ENCODE results near the gene TNFAIP8L2. TPM values are rescaled to one million over a fixed set of nuclear protein-coding genes. Genes with fewer than 3 reads are reported as not detected.
A peak's percentile ranks its signal among the peaks of the same experiment; 100 is the strongest.

TNFAIP8L2 gene
- total RNA-seq, 1 donor from 2014 or later = 9.3 TPM

DNA sequence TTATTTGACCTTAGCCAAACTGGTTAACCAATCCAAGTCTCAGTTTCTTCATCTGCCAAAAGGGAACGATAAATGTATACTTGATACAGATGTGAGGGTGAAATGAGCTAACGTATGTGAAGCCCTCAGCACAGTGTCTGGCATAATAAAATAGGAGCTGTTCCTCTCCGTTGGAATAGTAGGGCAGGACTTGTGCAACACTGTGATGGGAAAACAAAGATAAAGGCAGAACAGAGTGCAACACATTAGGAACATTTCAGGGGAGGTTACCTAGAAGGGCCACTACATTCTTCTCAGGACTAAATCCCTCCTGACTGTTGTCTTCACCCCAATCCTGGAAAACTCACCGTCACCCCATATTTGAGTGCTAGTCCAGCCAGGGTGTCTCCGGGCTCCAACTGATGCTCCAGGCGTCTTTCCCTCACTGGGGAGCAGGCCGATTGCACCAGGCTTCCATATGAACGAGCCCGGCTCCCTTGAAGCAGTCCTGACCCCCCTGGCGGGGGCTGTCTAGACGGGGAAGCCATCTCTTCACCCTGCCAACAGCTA lies 8.4 kb downstream of the TNFAIP8L2 start:
- TF ChIP-seq, protein P1, sequence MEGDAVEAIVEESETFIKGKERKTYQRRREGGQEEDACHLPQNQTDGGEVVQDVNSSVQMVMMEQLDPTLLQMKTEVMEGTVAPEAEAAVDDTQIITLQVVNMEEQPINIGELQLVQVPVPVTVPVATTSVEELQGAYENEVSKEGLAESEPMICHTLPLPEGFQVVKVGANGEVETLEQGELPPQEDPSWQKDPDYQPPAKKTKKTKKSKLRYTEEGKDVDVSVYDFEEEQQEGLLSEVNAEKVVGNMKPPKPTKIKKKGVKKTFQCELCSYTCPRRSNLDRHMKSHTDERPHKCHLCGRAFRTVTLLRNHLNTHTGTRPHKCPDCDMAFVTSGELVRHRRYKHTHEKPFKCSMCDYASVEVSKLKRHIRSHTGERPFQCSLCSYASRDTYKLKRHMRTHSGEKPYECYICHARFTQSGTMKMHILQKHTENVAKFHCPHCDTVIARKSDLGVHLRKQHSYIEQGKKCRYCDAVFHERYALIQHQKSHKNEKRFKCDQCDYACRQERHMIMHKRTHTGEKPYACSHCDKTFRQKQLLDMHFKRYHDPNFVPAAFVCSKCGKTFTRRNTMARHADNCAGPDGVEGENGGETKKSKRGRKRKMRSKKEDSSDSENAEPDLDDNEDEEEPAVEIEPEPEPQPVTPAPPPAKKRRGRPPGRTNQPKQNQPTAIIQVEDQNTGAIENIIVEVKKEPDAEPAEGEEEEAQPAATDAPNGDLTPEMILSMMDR (IDR thresholded peaks at IDR 0.05) = no peak
- CTCF ChIA-PET = interaction anchor here (2.7 kb wide), 1 partner anchor 65 kb away, joined by 8 read pairs; no protein-coding TSS in a partner anchor
- no peak for DNase-seq
- Mint-ChIP-seq H3K27ac (peak overlapping the region; percentile 89), H3K27me3 (no peaks in the 10 kb centered on the region), H3K36me3 (ENCODE audit: low read depth) (peaks cover 48% of the 10 kb centered on the region), H3K9me3 (no peaks in the 10 kb centered on the region), H3K4me1 (peaks cover 42% of the 10 kb centered on the region), H3K4me3 (peak overlapping the region; percentile 92)
- no peak for ATAC-seq (ENCODE audit: low read depth)
- intact Hi-C loops (cut with micrococcal nuclease) = loop anchor here (1.0 to 10.0 kb wide), 5 partner anchors 9 to 450 kb away; partner anchors contain the start of genes SEMA6C, SNX27 and TNFAIP8L2
- POLR2A ChIA-PET = interaction anchor here (0.5 to 2.5 kb wide), 3 partner anchors 8 to 100 kb away, joined by 4 to 22 read pairs (median 12); partner anchors contain the start of genes TNFAIP8L2 and VPS72

DNA sequence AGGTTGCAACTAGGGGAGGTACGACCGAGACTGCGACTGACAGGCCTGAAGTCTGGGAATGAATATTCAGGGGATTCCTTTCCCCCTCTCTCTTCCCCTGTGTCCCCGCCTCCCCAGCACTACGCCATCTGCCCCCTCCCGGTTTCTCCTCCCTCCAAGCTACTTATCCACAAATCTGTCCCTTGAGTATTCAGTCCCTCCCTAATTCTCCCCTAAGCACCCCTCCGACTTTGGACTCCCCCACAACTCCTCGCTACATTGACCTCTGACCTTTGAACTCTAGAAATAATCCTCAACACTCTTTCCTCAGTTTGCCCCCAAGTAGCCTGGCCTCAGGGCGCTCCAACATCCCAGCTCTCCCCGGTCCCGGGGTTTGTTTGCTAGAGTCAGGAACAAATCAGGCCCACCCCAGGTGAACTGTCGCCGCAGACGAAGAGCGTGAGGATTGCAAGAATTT lies 8.9 kb downstream of the TNFAIP8L2 start:
- Mint-ChIP-seq H3K4me1 (peaks cover 39% of the 10 kb centered on the region), H3K27me3 (no peaks in the 10 kb centered on the region), H3K4me3 (peak overlapping the region; percentile 92), H3K9me3 (no peaks in the 10 kb centered on the region), H3K36me3 (ENCODE audit: low read depth) (peaks cover 51% of the 10 kb centered on the region), H3K27ac (peak overlapping the region; percentile 89)
- TF ChIP-seq, protein P1 (IDR thresholded peaks at IDR 0.05) = no peak
- DNase-seq = no peak
- ATAC-seq (ENCODE audit: low read depth) = no peak
- CTCF ChIA-PET = interaction anchor here (2.7 kb wide), 1 partner anchor 66 kb away, joined by 8 read pairs; no protein-coding TSS in a partner anchor
- intact Hi-C loops (cut with micrococcal nuclease) = loop anchor here (1.0 to 10.0 kb wide), 5 partner anchors 9 to 449 kb away; partner anchors contain the start of genes SEMA6C, SNX27 and TNFAIP8L2
- POLR2A ChIA-PET = interaction anchor here (0.5 to 2.5 kb wide), 5 partner anchors 8 to 99 kb away, joined by 3 to 22 read pairs (median 6); partner anchors contain the start of genes TNFAIP8L2 and VPS72

DNA sequence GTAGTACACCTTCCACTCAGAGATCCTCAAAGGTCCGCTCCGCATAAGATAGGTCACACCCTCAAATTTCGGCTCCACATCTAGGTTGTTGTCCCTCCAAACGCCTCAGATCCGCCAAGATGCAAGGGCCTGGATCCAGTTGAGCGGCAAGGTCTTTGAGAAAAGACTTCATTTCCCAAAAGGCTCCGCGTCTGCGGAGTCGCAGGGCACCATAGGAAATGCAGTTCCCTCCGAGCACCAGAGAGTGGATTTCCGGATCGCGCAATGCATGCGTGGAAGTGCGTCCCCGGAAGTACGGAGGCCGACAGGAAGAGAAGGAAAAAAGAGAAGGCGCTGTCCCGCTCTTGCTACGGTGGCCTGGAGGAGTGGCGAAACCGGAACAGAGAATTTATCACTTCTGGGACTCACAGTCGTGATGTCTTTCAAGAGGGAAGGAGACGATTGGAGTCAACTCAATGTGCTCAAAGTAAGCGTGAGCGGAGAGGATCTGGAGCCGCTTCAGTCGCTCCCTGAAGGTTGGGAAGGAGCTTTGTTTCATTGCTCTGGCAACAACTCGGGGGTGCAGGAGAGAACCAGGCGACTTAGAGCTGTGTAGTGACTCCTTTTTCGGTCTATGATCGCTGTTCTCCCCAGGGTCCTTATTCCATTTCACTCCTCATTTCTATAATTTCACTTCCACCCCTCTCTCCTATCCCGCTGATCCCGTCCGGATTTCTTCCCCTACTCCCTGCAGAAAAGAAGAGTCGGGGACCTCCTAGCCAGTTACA lies 9.5 kb downstream of the TNFAIP8L2 start, which contains the start of the genes LYSMD1 and SCNM1:
TSS of gene LYSMD1 (minus strand) at position 165 of the 767 bp plus-strand sequence. CDS start 644 bp downstream, outside the sequence.
TSS of gene SCNM1 (plus strand) at position 407 of the 767 bp plus-strand sequence. CDS start at position 416, 9 bp downstream.
- Mint-ChIP-seq H3K9me3 (no peaks in the 10 kb centered on the region), H3K4me1 (peaks cover 37% of the 10 kb centered on the region), H3K4me3 (peak within 1 kb of the TSS; percentile 92), H3K27ac (peak within 1 kb of the TSS; percentile 89), H3K27me3 (no peaks in the 10 kb centered on the region), H3K36me3 (ENCODE audit: low read depth) (peaks cover 53% of the 10 kb centered on the region)
- intact Hi-C loops (cut with micrococcal nuclease) = loop anchor here (1.0 to 10.0 kb wide), 8 partner anchors 10 to 449 kb away; partner anchors contain the start of genes PIP5K1A, PSMD4, SEMA6C and SNX27
- TF ChIP-seq, protein P1 (IDR thresholded peaks at IDR 0.05) = no peak
- ChIA-PET CTCF (interaction anchor here (2.7 kb wide), 1 partner anchor 66 kb away, joined by 8 read pairs; no protein-coding TSS in a partner anchor), POLR2A (interaction anchor here (0.6 to 2.5 kb wide), 10 partner anchors 9 to 802 kb away, joined by 3 to 22 read pairs (median 4); partner anchors contain the start of genes MLLT11, PSMD4, RPRD2 and TNFAIP8L2)
- ATAC-seq (ENCODE audit: low read depth) (peak; percentile 96), DNase-seq (peak; percentile 87)

DNA sequence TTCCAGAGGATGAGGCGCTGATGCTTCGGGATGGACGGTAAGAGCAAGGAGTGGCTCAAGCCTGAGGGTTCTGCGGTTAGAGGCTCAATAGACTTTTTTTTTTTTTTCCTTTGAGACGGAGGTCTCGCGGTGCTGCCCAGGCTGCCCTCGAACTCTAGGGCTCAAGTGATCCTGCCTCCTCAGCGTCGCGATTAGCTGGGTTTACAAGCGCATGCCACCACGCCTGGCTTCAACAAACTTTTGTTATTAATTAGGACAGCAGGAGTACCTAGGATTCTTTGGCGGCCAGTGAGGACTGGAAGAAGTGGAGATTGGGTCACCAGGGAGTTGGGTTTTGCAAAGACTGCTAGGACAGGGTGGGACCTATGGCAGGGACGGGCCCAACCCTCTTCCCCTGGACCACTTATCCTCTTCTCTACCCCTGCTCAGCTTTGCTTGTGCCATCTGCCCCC lies 10.1 kb downstream of the TNFAIP8L2 start:
- no peaks in the 10 kb centered on the region for H3K9me3 Mint-ChIP-seq
- peak overlapping the region; percentile 89 for H3K27ac Mint-ChIP-seq
- ATAC-seq (ENCODE audit: low read depth) = no peak
- intact Hi-C loops (cut with micrococcal nuclease) = loop anchor here (1.0 to 10.0 kb wide), 4 partner anchors 24 to 448 kb away; partner anchors contain the start of genes PIP5K1A, PSMD4, SNX27 and VPS72
- H3K27me3 Mint-ChIP-seq = no peaks in the 10 kb centered on the region
- CTCF ChIA-PET = interaction anchor here (2.7 kb wide), 1 partner anchor 67 kb away, joined by 8 read pairs; no protein-coding TSS in a partner anchor
- H3K4me3 Mint-ChIP-seq = peak overlapping the region; percentile 92
- H3K36me3 Mint-ChIP-seq (ENCODE audit: low read depth) = peaks cover 57% of the 10 kb centered on the region
- TF ChIP-seq, protein P1 (IDR thresholded peaks at IDR 0.05) = no peak
- POLR2A ChIA-PET = interaction anchor here (0.8 to 2.5 kb wide), 9 partner anchors 9 to 803 kb away, joined by 3 to 22 read pairs (median 6); partner anchors contain the start of genes MLLT11, PSMD4, RPRD2 and TNFAIP8L2
- H3K4me1 Mint-ChIP-seq = peaks cover 35% of the 10 kb centered on the region
- no peak for DNase-seq

Data from activated B cell treated with CpG ODN at 0.5 μM for 24 hours (primary cell).